HG02973 (cell line): ENCODE data around the gene RAI1.
"Not testable (repeated sequence)": the region's sequence is repeated elsewhere in the genome, so short reads cannot be mapped to it uniquely, and the experiment has no call there.

Source experiments
- ATAC-seq: cut with Tn5 transposase; IDR thresholded peaks from one replicate; pipeline ENCODE4 v1.9.1; 2021; ENCODE audit warnings: moderate library complexity; ENCODE audit not compliant: unreplicated experiment

RAI1 gene

GRCh38 chr17:17681187-17681743, at the start of gene RAI1:
Gene RAI1, plus strand, starts transcription at chr17:17681458. Its CDS starts 111,491 bp downstream, at chr17:17792949.
- ATAC-seq, result peak; percentile 47

- not testable (repeated sequence) for ATAC-seq
Measured at GRCh38 chr17:17632690-17633089, 48.6 kb upstream of the RAI1 start.

GRCh38 chr17:17633310-17633709, 47.9 kb upstream of the RAI1 start:
- ATAC-seq, result no peak

GRCh38 chr17:17635126-17635525, 46.1 kb upstream of the RAI1 start:
- no peak for ATAC-seq

- ATAC-seq, result not testable (repeated sequence)
Measured at GRCh38 chr17:17635537-17636271, 45.6 kb upstream of the RAI1 start.

GRCh38 chr17:17636272-17636885, 44.9 kb upstream of the RAI1 start:
- no peak for ATAC-seq

GRCh38 chr17:17638467-17638866, 42.8 kb upstream of the RAI1 start:
- no peak for ATAC-seq

GRCh38 chr17:17639661-17640270, 41.5 kb upstream of the RAI1 start:
- ATAC-seq, result not testable (repeated sequence)

GRCh38 chr17:17641621-17642409, 39.4 kb upstream of the RAI1 start:
- ATAC-seq, result no peak

GRCh38 chr17:17645148-17645547, 36.1 kb upstream of the RAI1 start:
- not testable (repeated sequence) for ATAC-seq

- no peak for ATAC-seq
Measured at GRCh38 chr17:17645961-17646360, 35.3 kb upstream of the RAI1 start.

- no peak for ATAC-seq
Measured at GRCh38 chr17:17647524-17648178, 33.6 kb upstream of the RAI1 start.

GRCh38 chr17:17648762-17649161, 32.5 kb upstream of the RAI1 start:
- ATAC-seq, result no peak

- ATAC-seq, result no peak
Measured at GRCh38 chr17:17650959-17651358, 30.3 kb upstream of the RAI1 start.

GRCh38 chr17:17653343-17653742, 27.9 kb upstream of the RAI1 start:
- ATAC-seq, result no peak

- ATAC-seq, result no peak
Measured at GRCh38 chr17:17659340-17659739, 21.9 kb upstream of the RAI1 start.

GRCh38 chr17:17661134-17661533, 20.1 kb upstream of the RAI1 start:
- ATAC-seq, result no peak

- ATAC-seq, result no peak
Measured at GRCh38 chr17:17661834-17662385, 19.3 kb upstream of the RAI1 start.

- no peak for ATAC-seq
Measured at GRCh38 chr17:17663160-17664063, 17.8 kb upstream of the RAI1 start.
